HEK293 (cell line): Measurements from ENCODE around the gene LRP6.
A peak's percentile ranks its signal among the peaks of the same experiment; 100 is the strongest.

Experiments used
- BCL11A ChIP-seq: fragments of 450-650 bp; formaldehyde crosslinking; IDR thresholded peaks from 2 replicates; pipeline ENCODE4 v1.5.1; 2016; ENCODE audit warnings: low read depth, missing biosample characterization, missing genetic modification characterization
- MZF1 ChIP-seq: fragments of 450-650 bp; formaldehyde crosslinking; IDR thresholded peaks from 2 replicates; pipeline ENCODE4 v1.5.1; 2017; ENCODE audit warnings: missing biosample characterization, missing genetic modification characterization, borderline replicate concordance
- OVOL3 ChIP-seq: fragments of 450-650 bp; formaldehyde crosslinking; IDR thresholded peaks from 2 replicates; pipeline ENCODE4 v1.5.1; 2016; ENCODE audit warnings: missing biosample characterization, missing genetic modification characterization
- SALL2 ChIP-seq: fragments of 450-650 bp; formaldehyde crosslinking; IDR thresholded peaks from 2 replicates; pipeline ENCODE4 v1.5.0; 2017; ENCODE audit warnings: missing biosample characterization, mild to moderate bottlenecking, missing genetic modification characterization, borderline replicate concordance
- TCF7L2 ChIP-seq: IDR thresholded peaks from 2 replicates; pipeline ENCODE4 v1.6.1; 2011; ENCODE audit warnings: low read depth, mild to moderate bottlenecking, inconsistent platforms, low read length, moderate library complexity, borderline replicate concordance
- ZBTB1 ChIP-seq: fragments of 450-650 bp; formaldehyde crosslinking; IDR thresholded peaks from 2 replicates; pipeline ENCODE4 v1.5.1; 2016; ENCODE audit warnings: missing biosample characterization, missing genetic modification characterization
- ZNF10 ChIP-seq: fragments of 450-650 bp; formaldehyde crosslinking; IDR thresholded peaks from 2 replicates; pipeline ENCODE4 v1.5.1; 2017; ENCODE audit warnings: missing biosample characterization, missing genetic modification characterization
- ZNF114 ChIP-seq: fragments of 450-650 bp; formaldehyde crosslinking; IDR thresholded peaks from 2 replicates; pipeline ENCODE4 v1.5.0; 2017; ENCODE audit warnings: missing biosample characterization, missing genetic modification characterization
- ZNF133 ChIP-seq: fragments of 450-650 bp; formaldehyde crosslinking; IDR thresholded peaks from 2 replicates; pipeline ENCODE4 v1.5.1; 2016; ENCODE audit warnings: missing biosample characterization, missing genetic modification characterization
- ZNF19 ChIP-seq: fragments of 450-650 bp; formaldehyde crosslinking; IDR thresholded peaks from 2 replicates; pipeline ENCODE4; 2016; ENCODE audit warnings: missing biosample characterization, missing genetic modification characterization, low read depth
- ZNF2 ChIP-seq: fragments of 450-650 bp; formaldehyde crosslinking; IDR thresholded peaks from 2 replicates; pipeline ENCODE4 v1.5.1; 2016; ENCODE audit warnings: missing biosample characterization, missing genetic modification characterization
- ZNF248 ChIP-seq: fragments of 450-650 bp; formaldehyde crosslinking; IDR thresholded peaks from 2 replicates; pipeline ENCODE4 v1.5.1; 2017; ENCODE audit warnings: missing biosample characterization, missing genetic modification characterization
- ZNF302 ChIP-seq: fragments of 450-650 bp; formaldehyde crosslinking; IDR thresholded peaks from 2 replicates; pipeline ENCODE4 v1.5.1; 2016; ENCODE audit warnings: missing biosample characterization, missing genetic modification characterization, low read depth
- ZNF311 ChIP-seq: fragments of 450-650 bp; formaldehyde crosslinking; IDR thresholded peaks from 2 replicates; pipeline ENCODE4 v1.5.1; 2017; ENCODE audit warnings: missing biosample characterization, missing genetic modification characterization, borderline replicate concordance
- ZNF354C ChIP-seq: fragments of 450-650 bp; formaldehyde crosslinking; IDR thresholded peaks from 2 replicates; pipeline ENCODE4 v1.5.1; 2016; ENCODE audit warnings: missing biosample characterization, missing genetic modification characterization, low read depth, borderline replicate concordance
- ZNF391 ChIP-seq: fragments of 450-650 bp; formaldehyde crosslinking; IDR thresholded peaks from 2 replicates; pipeline ENCODE4 v1.5.1; 2016; ENCODE audit warnings: low read depth, missing biosample characterization, missing genetic modification characterization, borderline replicate concordance
- ZNF510 ChIP-seq: fragments of 450-650 bp; formaldehyde crosslinking; IDR thresholded peaks from 2 replicates; pipeline ENCODE4 v1.5.1; 2018; ENCODE audit warnings: mild to moderate bottlenecking, missing genetic modification characterization, missing biosample characterization; ENCODE audit not compliant: insufficient replicate concordance
- ZNF514 ChIP-seq: fragments of 450-650 bp; formaldehyde crosslinking; IDR thresholded peaks from 2 replicates; pipeline ENCODE4 v1.5.1; 2016; ENCODE audit warnings: missing biosample characterization, missing genetic modification characterization
- ZNF555 ChIP-seq: fragments of 450-650 bp; formaldehyde crosslinking; conservative IDR thresholded peaks from 2 replicates; pipeline ENCODE4 v1.5.1; 2017; ENCODE audit warnings: missing biosample characterization, mild to moderate bottlenecking, missing genetic modification characterization, inconsistent platforms
- ZNF561 ChIP-seq: fragments of 450-650 bp; IDR thresholded peaks from 2 replicates; pipeline ENCODE4 v1.5.1; 2018; ENCODE audit warnings: missing biosample characterization, missing genetic modification characterization, borderline replicate concordance
- ZNF776 ChIP-seq: fragments of 450-650 bp; formaldehyde crosslinking; IDR thresholded peaks from 2 replicates; pipeline ENCODE4 v1.5.0; 2017; ENCODE audit warnings: missing biosample characterization, missing genetic modification characterization, borderline replicate concordance
- TF ChIP-seq, protein P1 (sequence below): fragments of 450-650 bp; formaldehyde crosslinking; IDR thresholded peaks from 2 replicates; pipeline ENCODE4 v1.5.1; 2016; ENCODE audit warnings: missing biosample characterization, missing genetic modification characterization
- TF ChIP-seq, protein P2 (sequence below): fragments of 450-650 bp; formaldehyde crosslinking; IDR thresholded peaks from 2 replicates; pipeline ENCODE4 v1.5.1; 2017; ENCODE audit warnings: missing biosample characterization, missing genetic modification characterization
- TF ChIP-seq, protein P3 (sequence below): fragments of 450-650 bp; formaldehyde crosslinking; IDR thresholded peaks from 2 replicates; pipeline ENCODE4 v1.5.1; 2016; ENCODE audit warnings: missing biosample characterization, missing genetic modification characterization
- TF ChIP-seq, protein P4 (sequence below): fragments of 450-650 bp; formaldehyde crosslinking; IDR thresholded peaks from 2 replicates; pipeline ENCODE4 v1.5.1; 2016; ENCODE audit warnings: missing biosample characterization, missing genetic modification characterization, borderline replicate concordance
- TF ChIP-seq, protein P5 (sequence below): fragments of 450-650 bp; formaldehyde crosslinking; IDR thresholded peaks from 2 replicates; pipeline ENCODE4 v1.5.1; 2016; ENCODE audit warnings: missing biosample characterization, missing genetic modification characterization, low read depth

The LRP6 gene

DNA sequence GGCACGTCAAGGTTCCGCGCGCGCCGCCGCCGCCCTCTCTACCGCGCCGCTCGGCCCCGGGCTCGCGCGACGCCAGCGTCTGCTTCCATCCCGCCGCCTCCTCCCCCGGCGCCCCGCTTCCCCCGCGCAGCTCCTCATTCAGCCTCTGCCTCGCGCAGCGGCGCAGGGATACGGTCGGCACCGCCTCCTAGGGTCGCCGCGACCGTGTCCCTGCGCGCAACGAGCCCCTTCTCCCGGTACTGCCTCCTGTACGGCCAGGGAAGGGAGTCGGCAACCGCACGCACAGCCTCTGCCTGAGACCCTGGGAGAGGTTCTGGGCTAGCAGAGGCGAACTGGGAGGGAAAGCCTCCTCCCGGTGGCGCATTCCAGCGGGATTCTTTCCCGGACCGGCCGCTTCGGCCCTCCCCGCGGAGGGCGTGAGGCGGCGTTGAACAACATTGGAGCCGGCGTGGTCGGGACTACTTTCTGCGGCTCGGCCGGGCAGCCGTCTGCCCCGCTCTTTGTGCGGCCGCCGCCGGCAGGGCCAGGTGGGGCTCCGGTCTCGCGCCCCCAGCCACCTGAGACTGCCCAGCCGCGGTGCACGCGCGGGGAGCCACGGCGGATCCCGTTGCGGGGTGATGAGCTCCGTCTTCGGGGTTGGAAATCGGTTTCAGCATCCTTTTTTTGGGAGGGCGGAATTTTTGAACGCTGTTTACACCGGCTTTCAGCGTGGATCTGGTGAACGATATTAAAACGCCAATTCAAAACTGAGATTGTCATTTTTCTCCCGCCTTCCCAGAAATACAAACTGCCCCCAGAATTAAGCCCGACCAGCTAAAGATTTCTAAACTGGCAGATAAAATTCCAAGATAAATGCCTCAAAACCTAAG lies at the start of gene LRP6 (continued):
- TF ChIP-seq ZNF776 (tag by site-specific recombination): peak; percentile 67; the same call in 1 of the 2 replicates
- TF ChIP-seq ZNF302 (tag by site-specific recombination): peak; percentile 76; the same call in 1 of the 2 replicates
- TF ChIP-seq ZNF19 (tag by site-specific recombination): no peak
- TF ChIP-seq BCL11A (tag by site-specific recombination): peak; percentile 96
- peak; percentile 100 for TF ChIP-seq ZNF2 (tag by site-specific recombination)
- TF ChIP-seq ZNF10 (tag by site-specific recombination): peak; percentile 90; the same call in 1 of the 2 replicates
- TF ChIP-seq ZBTB1 (tag by site-specific recombination): peak; percentile 86
- TF ChIP-seq ZNF391: peak; percentile 100
- TF ChIP-seq, protein P1, sequence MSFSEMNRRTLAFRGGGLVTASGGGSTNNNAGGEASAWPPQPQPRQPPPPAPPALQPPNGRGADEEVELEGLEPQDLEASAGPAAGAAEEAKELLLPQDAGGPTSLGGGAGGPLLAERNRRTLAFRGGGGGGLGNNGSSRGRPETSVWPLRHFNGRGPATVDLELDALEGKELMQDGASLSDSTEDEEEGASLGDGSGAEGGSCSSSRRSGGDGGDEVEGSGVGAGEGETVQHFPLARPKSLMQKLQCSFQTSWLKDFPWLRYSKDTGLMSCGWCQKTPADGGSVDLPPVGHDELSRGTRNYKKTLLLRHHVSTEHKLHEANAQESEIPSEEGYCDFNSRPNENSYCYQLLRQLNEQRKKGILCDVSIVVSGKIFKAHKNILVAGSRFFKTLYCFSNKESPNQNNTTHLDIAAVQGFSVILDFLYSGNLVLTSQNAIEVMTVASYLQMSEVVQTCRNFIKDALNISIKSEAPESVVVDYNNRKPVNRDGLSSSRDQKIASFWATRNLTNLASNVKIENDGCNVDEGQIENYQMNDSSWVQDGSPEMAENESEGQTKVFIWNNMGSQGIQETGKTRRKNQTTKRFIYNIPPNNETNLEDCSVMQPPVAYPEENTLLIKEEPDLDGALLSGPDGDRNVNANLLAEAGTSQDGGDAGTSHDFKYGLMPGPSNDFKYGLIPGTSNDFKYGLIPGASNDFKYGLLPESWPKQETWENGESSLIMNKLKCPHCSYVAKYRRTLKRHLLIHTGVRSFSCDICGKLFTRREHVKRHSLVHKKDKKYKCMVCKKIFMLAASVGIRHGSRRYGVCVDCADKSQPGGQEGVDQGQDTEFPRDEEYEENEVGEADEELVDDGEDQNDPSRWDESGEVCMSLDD (tag by site-specific recombination): peak; percentile 98
- TF ChIP-seq MZF1 (tag by site-specific recombination): no peak; the same call in none of the 2 replicates
- no peak for TF ChIP-seq ZNF555 (tag by site-specific recombination)
- peak; percentile 100 for TF ChIP-seq ZNF561
- TF ChIP-seq ZNF354C (tag by site-specific recombination): no peak
- TF ChIP-seq, protein P2, sequence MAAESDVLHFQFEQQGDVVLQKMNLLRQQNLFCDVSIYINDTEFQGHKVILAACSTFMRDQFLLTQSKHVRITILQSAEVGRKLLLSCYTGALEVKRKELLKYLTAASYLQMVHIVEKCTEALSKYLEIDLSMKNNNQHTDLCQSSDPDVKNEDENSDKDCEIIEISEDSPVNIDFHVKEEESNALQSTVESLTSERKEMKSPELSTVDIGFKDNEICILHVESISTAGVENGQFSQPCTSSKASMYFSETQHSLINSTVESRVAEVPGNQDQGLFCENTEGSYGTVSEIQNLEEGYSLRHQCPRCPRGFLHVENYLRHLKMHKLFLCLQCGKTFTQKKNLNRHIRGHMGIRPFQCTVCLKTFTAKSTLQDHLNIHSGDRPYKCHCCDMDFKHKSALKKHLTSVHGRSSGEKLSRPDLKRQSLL (tag by site-specific recombination): 0 out of 2 replicates have a peak, but pooled peaks have one; percentile 13
- TF ChIP-seq ZNF510 (tag by site-specific recombination): peak; percentile 2
- TF ChIP-seq, protein P3, sequence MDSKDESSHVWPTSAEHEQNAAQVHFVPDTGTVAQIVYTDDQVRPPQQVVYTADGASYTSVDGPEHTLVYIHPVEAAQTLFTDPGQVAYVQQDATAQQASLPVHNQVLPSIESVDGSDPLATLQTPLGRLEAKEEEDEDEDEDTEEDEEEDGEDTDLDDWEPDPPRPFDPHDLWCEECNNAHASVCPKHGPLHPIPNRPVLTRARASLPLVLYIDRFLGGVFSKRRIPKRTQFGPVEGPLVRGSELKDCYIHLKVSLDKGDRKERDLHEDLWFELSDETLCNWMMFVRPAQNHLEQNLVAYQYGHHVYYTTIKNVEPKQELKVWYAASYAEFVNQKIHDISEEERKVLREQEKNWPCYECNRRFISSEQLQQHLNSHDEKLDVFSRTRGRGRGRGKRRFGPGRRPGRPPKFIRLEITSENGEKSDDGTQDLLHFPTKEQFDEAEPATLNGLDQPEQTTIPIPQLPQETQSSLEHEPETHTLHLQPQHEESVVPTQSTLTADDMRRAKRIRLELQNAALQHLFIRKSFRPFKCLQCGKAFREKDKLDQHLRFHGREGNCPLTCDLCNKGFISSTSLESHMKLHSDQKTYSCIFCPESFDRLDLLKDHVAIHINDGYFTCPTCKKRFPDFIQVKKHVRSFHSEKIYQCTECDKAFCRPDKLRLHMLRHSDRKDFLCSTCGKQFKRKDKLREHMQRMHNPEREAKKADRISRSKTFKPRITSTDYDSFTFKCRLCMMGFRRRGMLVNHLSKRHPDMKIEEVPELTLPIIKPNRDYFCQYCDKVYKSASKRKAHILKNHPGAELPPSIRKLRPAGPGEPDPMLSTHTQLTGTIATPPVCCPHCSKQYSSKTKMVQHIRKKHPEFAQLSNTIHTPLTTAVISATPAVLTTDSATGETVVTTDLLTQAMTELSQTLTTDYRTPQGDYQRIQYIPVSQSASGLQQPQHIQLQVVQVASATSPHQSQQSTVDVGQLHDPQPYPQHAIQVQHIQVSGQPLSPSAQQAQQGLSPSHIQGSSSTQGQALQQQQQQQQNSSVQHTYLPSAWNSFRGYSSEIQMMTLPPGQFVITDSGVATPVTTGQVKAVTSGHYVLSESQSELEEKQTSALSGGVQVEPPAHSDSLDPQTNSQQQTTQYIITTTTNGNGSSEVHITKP (tag by site-specific recombination): peak; percentile 94
- TF ChIP-seq SALL2: peak; percentile 99
- peak; percentile 96 for TF ChIP-seq OVOL3
- TF ChIP-seq, protein P4, sequence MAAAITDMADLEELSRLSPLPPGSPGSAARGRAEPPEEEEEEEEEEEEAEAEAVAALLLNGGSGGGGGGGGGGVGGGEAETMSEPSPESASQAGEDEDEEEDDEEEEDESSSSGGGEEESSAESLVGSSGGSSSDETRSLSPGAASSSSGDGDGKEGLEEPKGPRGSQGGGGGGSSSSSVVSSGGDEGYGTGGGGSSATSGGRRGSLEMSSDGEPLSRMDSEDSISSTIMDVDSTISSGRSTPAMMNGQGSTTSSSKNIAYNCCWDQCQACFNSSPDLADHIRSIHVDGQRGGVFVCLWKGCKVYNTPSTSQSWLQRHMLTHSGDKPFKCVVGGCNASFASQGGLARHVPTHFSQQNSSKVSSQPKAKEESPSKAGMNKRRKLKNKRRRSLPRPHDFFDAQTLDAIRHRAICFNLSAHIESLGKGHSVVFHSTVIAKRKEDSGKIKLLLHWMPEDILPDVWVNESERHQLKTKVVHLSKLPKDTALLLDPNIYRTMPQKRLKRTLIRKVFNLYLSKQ (tag by site-specific recombination): no peak
- TF ChIP-seq, protein P5, sequence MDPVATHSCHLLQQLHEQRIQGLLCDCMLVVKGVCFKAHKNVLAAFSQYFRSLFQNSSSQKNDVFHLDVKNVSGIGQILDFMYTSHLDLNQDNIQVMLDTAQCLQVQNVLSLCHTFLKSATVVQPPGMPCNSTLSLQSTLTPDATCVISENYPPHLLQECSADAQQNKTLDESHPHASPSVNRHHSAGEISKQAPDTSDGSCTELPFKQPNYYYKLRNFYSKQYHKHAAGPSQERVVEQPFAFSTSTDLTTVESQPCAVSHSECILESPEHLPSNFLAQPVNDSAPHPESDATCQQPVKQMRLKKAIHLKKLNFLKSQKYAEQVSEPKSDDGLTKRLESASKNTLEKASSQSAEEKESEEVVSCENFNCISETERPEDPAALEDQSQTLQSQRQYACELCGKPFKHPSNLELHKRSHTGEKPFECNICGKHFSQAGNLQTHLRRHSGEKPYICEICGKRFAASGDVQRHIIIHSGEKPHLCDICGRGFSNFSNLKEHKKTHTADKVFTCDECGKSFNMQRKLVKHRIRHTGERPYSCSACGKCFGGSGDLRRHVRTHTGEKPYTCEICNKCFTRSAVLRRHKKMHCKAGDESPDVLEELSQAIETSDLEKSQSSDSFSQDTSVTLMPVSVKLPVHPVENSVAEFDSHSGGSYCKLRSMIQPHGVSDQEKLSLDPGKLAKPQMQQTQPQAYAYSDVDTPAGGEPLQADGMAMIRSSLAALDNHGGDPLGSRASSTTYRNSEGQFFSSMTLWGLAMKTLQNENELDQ (tag by site-specific recombination): peak; percentile 42; the same call in 1 of the 2 replicates
- no peak for TF ChIP-seq ZNF514 (tag by site-specific recombination)
- TF ChIP-seq TCF7L2: peak; percentile 60; the same call in 1 of the 2 replicates
- TF ChIP-seq ZNF311 (tag by site-specific recombination): no peak
- TF ChIP-seq ZNF114: no peak
- 0 out of 2 replicates have a peak, but pooled peaks have one; percentile 65 for TF ChIP-seq ZNF248 (tag by site-specific recombination)
- peak; percentile 51; the same call in 1 of the 2 replicates for TF ChIP-seq ZNF133 (tag by site-specific recombination)
